ENCODE results near the gene LIME1.

LIME1 gene

GRCh38 chr20:63751471-63752271 lies 15.2 kb downstream of the LIME1 start:
- no peak for DNase-seq (ENCODE audit: low read depth)
- H3K4me3 ChIP-seq (ENCODE audit: low read length) = no peak overlapping the region
- TF ChIP-seq, protein P1, sequence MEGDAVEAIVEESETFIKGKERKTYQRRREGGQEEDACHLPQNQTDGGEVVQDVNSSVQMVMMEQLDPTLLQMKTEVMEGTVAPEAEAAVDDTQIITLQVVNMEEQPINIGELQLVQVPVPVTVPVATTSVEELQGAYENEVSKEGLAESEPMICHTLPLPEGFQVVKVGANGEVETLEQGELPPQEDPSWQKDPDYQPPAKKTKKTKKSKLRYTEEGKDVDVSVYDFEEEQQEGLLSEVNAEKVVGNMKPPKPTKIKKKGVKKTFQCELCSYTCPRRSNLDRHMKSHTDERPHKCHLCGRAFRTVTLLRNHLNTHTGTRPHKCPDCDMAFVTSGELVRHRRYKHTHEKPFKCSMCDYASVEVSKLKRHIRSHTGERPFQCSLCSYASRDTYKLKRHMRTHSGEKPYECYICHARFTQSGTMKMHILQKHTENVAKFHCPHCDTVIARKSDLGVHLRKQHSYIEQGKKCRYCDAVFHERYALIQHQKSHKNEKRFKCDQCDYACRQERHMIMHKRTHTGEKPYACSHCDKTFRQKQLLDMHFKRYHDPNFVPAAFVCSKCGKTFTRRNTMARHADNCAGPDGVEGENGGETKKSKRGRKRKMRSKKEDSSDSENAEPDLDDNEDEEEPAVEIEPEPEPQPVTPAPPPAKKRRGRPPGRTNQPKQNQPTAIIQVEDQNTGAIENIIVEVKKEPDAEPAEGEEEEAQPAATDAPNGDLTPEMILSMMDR (conservative IDR thresholded peaks at IDR 0.05; ENCODE audit: low read depth, low read length) = no peak

- TF ChIP-seq, protein P1 (conservative IDR thresholded peaks at IDR 0.05; ENCODE audit: low read depth, low read length) = no peak
These were observed 16.1 kb downstream of the LIME1 start for GRCh38 chr20:63752411-63753101.

DNA sequence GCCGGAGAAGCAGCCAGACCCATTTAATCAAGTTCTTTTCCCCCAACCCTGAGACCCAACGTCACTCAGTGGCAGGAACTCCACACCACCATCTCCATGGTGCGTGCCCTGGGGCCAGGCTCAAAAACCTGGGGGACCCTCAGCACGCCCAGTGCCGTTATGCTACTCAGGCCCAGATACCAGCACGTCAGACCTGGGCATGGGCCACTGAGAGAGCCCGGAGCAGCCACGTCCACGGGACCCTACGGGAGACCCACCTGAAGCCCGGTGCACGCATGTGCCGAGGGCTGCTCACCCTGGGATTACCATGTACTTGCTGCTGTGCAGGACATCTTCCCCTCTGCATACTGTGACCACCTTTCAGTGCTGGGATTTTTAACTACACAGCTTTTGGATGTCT lies 16.9 kb downstream of the LIME1 start:
- TF ChIP-seq, protein P1 (conservative IDR thresholded peaks at IDR 0.05; ENCODE audit: low read depth, low read length) = no peak
- no peak overlapping the region for H3K4me3 ChIP-seq (ENCODE audit: low read length)
- no peak for DNase-seq (ENCODE audit: low read depth)

More at GRCh38 chr20:63752411-63753101, 16.1 kb downstream of the LIME1 start:
- H3K4me3 ChIP-seq (ENCODE audit: low read length) = no peak overlapping the region
- no peak for DNase-seq (ENCODE audit: low read depth)

GRCh38 chr20:63754008-63754407 lies 17.5 kb downstream of the LIME1 start:
- TF ChIP-seq, protein P1 (conservative IDR thresholded peaks at IDR 0.05; ENCODE audit: low read depth, low read length) = no peak
- no peak for DNase-seq (ENCODE audit: low read depth)
- no peak overlapping the region for H3K4me3 ChIP-seq (ENCODE audit: low read length)

- TF ChIP-seq, protein P1 (conservative IDR thresholded peaks at IDR 0.05; ENCODE audit: low read depth, low read length) = no peak
- no peak overlapping the region for H3K4me3 ChIP-seq (ENCODE audit: low read length)
- no peak for DNase-seq (ENCODE audit: low read depth)
These were observed 19.6 kb downstream of the LIME1 start for GRCh38 chr20:63755933-63756647.

- no peak for DNase-seq (ENCODE audit: low read depth)
- no peak overlapping the region for H3K4me3 ChIP-seq (ENCODE audit: low read length)
- TF ChIP-seq, protein P1 (conservative IDR thresholded peaks at IDR 0.05; ENCODE audit: low read depth, low read length) = no peak
These were observed 20.2 kb downstream of the LIME1 start for GRCh38 chr20:63756648-63756991.
